GM23248 (cell line): ENCODE data around the gene SMIM38.

Experiments used
- EZH2 ChIP-seq: fragments of 200-600 bp; sonication (generic); IDR thresholded peaks from 2 replicates; pipeline ENCODE4 v1.6.1; 2018; ENCODE audit warnings: antibody characterized with exemption, mild to moderate bottlenecking; ENCODE audit not compliant: insufficient read depth, poor library complexity, severe bottlenecking
- EZH2phosphoT487 ChIP-seq: fragments of 200-600 bp; sonication (generic); IDR thresholded peaks from 2 replicates; pipeline ENCODE4 v1.6.1; 2018; ENCODE audit warnings: antibody characterized with exemption, moderate library complexity, mild to moderate bottlenecking, low read depth; ENCODE audit not compliant: insufficient read depth

DNA sequence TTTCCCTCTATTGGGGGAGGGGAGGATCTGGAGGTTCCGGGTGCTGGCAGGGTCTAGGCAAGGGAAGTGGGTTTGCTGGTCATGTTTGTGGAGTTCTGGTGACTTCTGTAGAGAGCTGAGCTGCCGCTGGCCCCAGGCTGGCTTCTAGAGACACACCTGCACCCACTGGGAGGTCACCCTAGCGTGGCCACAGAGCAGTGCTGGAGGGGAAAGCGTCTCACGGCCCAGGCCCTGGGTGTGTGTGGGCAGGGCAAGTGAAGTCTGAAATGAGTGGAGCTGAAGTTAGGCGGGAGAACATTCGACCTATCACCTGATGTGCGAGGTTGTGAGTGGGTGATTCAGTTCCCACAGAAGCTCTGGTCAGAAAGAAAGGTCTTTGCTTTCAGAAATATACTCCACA lies 27.9 kb downstream of the SMIM38 start:
- TF ChIP-seq EZH2 (no peak), EZH2phosphoT487 (no peak)
